Cardiac muscle cell (in vitro differentiated cells and primary cell): ENCODE results near the gene MOXD1. TPM values are rescaled to one million over a fixed set of nuclear protein-coding genes. Genes with fewer than 3 reads are reported as not detected.

Experiments
- DNase-seq, 2 donors: peaks; one replicate each; pipeline versions ENCODE4 v3.0.0 to v3.0.0-alpha.2; 2010 to 2017; ENCODE audit warnings: low read depth in 1 of 2, low spot score in 1 of 2
- H3K27ac ChIP-seq: fragments of 200-600 bp; sonication (generic); 2 replicates; pipeline ENCODE4 v1.5.1; 2016
- H3K27me3 ChIP-seq: fragments of 200-600 bp; sonication (generic); 2 replicates; pipeline ENCODE4 v1.6.0; 2016; ENCODE audit warnings: control low read depth
- H3K36me3 ChIP-seq: fragments of 200-600 bp; sonication (generic); 2 replicates; pipeline ENCODE4 v1.5.1; 2016; ENCODE audit warnings: control low read depth
- H3K4me1 ChIP-seq: fragments of 200-600 bp; sonication (generic); 2 replicates; pipeline ENCODE4 v1.8.1; 2017; ENCODE audit warnings: low read depth, mild to moderate bottlenecking, mixed run types
- H3K4me3 ChIP-seq: fragments of 200-600 bp; sonication (generic); 2 replicates; pipeline ENCODE4 v1.5.1; 2016; ENCODE audit warnings: mild to moderate bottlenecking
- H3K9me3 ChIP-seq: fragments of 200-600 bp; sonication (generic); 2 replicates; pipeline ENCODE4 v1.5.1; 2017; ENCODE audit warnings: low read depth, mild to moderate bottlenecking, control low read depth
- polyA plus RNA-seq: library from polyadenylated mRNA; unstranded; fragments of >200 nt; fragmentation: Nextera tagmentation; extraction: Ambion mirVana; gene quantifications from 2 replicates; pipeline ENCODE4 v1.2.1, GENCODE V29; 2016
- total RNA-seq: library from RNA; depleted of rRNA; stranded (reverse); fragments of >200 nt; gene quantifications from 2 replicates; pipeline ENCODE4 v1.2.3, GENCODE V29; 2016
- TF ChIP-seq, protein P1 (sequence below): IDR thresholded peaks from 2 replicates; pipeline ENCODE4 v1.5.1; 2012; ENCODE audit warnings: low read depth, mild to moderate bottlenecking, low read length

The MOXD1 gene
- total and polyA plus RNA-seq, 2 experiments from 2014 or later: 20.8 to 30.6 TPM

DNA sequence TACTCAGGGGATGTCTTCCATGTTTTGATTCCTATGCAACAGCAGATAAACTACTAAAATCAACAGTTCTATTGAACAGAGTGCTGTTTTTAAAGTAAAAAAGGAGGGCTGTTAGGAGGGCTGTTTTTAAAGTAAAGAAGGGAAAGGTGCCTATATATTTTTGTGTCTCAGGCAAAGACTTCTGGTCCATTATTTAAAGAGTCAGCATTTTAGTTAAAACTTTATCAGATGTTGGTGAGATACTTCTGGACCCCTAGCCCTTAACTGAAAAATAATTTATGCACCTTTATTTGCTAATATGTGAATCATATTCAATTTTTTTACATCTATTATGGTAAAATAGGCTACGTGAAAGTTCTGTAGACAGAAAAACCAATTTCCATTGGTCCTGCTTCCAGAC is 144.8 kb downstream of the MOXD1 start:
- H3K36me3 ChIP-seq: no peaks in the 10 kb centered on the region
- TF ChIP-seq, protein P1, sequence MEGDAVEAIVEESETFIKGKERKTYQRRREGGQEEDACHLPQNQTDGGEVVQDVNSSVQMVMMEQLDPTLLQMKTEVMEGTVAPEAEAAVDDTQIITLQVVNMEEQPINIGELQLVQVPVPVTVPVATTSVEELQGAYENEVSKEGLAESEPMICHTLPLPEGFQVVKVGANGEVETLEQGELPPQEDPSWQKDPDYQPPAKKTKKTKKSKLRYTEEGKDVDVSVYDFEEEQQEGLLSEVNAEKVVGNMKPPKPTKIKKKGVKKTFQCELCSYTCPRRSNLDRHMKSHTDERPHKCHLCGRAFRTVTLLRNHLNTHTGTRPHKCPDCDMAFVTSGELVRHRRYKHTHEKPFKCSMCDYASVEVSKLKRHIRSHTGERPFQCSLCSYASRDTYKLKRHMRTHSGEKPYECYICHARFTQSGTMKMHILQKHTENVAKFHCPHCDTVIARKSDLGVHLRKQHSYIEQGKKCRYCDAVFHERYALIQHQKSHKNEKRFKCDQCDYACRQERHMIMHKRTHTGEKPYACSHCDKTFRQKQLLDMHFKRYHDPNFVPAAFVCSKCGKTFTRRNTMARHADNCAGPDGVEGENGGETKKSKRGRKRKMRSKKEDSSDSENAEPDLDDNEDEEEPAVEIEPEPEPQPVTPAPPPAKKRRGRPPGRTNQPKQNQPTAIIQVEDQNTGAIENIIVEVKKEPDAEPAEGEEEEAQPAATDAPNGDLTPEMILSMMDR: no peak
- H3K27me3 ChIP-seq: no peaks in the 10 kb centered on the region
- DNase-seq: no peak
- no peak overlapping the region for H3K4me3 ChIP-seq
- no peak overlapping the region for H3K27ac ChIP-seq
- H3K4me1 ChIP-seq: no peaks in the 10 kb centered on the region
- H3K9me3 ChIP-seq: no peaks in the 10 kb centered on the region

DNA sequence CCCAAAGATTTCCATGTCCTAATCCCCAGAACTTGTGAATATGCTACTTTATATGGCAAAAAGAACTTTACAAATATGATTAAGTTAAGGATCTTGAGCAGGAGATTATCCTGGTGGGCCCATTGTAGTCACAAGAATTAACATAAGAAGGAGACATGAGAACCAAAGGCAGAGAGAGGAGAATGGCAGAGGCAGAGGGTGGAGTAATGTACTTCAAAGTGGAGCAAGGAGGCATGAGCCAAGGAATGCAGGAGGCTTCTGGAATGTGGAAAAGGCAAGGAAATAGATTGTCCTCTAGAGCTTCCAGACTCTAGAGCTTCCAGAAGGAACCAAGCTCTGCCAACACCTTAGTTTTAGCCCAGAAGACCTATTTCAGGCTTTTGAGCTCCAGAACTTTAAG is 147.4 kb downstream of the MOXD1 start:
- H3K9me3 ChIP-seq: no peaks in the 10 kb centered on the region
- no peaks in the 10 kb centered on the region for H3K27me3 ChIP-seq
- H3K4me1 ChIP-seq: no peaks in the 10 kb centered on the region
- H3K36me3 ChIP-seq: no peaks in the 10 kb centered on the region
- no peak overlapping the region for H3K27ac ChIP-seq
- TF ChIP-seq, protein P1: no peak
- DNase-seq: no peak
- no peak overlapping the region for H3K4me3 ChIP-seq

DNA sequence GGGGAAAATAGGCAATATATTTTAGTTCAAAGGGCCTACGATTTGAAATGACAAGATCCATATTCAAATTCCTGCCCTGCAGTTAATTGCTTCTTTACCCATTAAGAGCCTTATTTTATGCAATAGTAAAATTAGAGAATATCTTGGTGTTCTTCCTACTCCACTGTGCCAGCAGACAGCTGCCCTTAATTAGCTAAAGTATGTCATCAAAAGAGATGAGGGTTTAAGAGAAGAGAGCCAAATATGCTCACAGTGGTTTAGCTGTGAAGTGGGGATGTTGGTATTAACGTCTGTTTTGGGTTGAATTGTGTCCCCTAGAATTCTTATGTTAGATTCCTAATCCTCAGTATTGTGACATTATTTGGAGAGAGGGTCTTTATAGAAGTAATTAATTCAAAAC is 148.1 kb downstream of the MOXD1 start:
- Histone ChIP-seq H3K4me1 (no peaks in the 10 kb centered on the region), H3K4me3 (no peak overlapping the region), H3K36me3 (no peaks in the 10 kb centered on the region), H3K27me3 (no peaks in the 10 kb centered on the region), H3K27ac (no peak overlapping the region), H3K9me3 (no peaks in the 10 kb centered on the region)
- no peak for DNase-seq
- TF ChIP-seq, protein P1: no peak

DNA sequence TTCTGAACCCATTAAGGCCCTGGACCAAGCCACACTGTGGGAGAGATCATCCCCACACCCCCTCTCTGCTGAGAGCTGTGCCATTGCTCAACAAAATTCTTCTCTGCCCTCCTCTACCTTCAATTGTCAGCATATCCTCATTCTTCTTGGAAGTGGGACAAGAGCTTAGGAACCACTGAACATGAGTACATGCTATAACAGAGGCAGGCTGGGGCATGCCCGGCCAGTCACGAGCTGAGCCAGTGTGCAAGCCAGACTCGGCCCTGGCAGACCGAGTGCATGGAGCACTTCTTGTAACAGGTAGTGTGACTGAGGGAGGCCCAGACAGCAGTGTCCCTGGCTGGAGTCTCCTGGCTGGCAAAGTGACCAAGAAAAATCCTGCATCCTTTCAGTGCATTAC is 149.2 kb downstream of the MOXD1 start:
- H3K36me3 ChIP-seq: no peaks in the 10 kb centered on the region
- H3K4me3 ChIP-seq: no peak overlapping the region
- TF ChIP-seq, protein P1: no peak
- no peaks in the 10 kb centered on the region for H3K4me1 ChIP-seq
- no peak overlapping the region for H3K27ac ChIP-seq
- H3K27me3 ChIP-seq: no peaks in the 10 kb centered on the region
- no peak for DNase-seq
- H3K9me3 ChIP-seq: no peaks in the 10 kb centered on the region

DNA sequence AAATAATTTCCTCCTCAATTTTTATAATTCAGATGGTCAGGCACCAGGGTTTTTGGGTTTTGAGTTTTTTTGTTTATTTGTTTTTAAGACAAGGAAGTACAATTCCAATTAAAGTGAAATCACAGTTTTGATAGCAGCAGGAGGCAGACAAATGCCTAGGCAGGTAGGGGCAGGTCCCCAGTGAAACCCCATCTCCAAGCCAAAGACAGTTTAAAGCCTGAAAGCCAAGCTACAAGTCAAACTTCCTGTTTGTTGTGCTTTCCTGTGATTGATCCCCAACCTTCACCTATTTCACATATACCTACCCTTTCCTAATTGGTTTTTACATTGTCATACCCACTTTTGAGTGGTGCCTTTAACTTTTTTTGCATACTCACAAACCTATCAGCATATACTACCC is 149.6 kb downstream of the MOXD1 start:
- H3K9me3 ChIP-seq: no peaks in the 10 kb centered on the region
- no peak for DNase-seq
- no peak overlapping the region for H3K27ac ChIP-seq
- H3K4me1 ChIP-seq: no peaks in the 10 kb centered on the region
- no peaks in the 10 kb centered on the region for H3K27me3 ChIP-seq
- TF ChIP-seq, protein P1: no peak
- no peaks in the 10 kb centered on the region for H3K36me3 ChIP-seq
- no peak overlapping the region for H3K4me3 ChIP-seq
